GM19468 (cell line): Measurements from ENCODE around the gene LRRC25.
"Not testable (repeated sequence)": the region's sequence is repeated elsewhere in the genome, so short reads cannot be mapped to it uniquely, and the experiment has no call there.

Experiments
- ATAC-seq: cut with Tn5 transposase; IDR thresholded peaks from one replicate; pipeline ENCODE4 v1.9.1; 2021; ENCODE audit warnings: mild to moderate bottlenecking, moderate library complexity, moderate number of reproducible peaks; ENCODE audit not compliant: unreplicated experiment; ENCODE audit errors: extremely low read depth

The LRRC25 gene

DNA sequence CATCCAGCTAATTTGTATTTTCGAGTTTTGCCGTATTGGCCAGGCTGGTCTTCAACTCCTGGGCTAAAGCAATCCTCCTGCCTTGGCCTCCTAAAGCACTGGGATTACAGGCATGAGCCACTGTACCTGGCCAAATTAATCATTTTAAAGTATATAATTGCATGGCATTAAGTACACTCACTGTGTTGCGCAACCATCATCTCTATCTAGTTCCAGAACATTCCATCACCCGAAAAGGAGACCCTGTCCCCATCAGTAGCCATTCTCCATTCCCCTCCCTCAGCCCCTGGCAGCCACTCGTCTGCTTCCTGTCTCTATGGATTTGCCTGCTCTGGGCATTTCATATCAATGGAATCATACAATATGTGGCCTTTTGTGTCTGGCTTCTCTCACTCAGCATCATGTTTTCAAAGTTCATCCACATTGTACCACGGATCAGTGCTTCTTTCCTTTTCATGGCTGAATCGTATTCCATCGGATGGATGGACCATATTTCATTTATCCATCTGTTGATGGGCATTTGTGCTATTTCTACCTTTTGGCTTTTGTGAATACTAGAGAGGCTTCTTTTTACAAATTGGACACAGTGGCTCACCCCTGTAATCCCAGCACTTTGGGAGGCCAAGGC lies 43.9 kb downstream of the LRRC25 start:
- ATAC-seq = no peak

DNA sequence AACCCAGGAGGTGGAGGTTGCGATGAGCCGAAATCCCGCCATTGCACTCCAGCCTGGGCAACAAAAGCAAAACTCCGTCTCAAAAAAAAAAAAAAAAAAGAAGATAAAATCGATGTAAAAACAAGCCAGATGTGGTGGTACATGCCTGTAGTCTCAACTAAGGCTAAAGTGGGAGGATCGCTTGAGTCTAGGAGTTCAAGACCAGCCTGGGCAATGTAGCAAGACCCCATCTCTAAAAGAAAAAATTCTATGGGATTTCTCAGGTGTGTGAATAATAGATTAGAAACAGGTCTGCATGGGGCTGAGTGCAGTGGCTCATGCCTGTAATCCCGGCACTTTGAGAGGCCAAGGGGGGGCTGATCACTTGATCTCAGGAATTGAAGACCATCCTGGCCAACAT lies 45.9 kb downstream of the LRRC25 start:
- no peak for ATAC-seq

DNA sequence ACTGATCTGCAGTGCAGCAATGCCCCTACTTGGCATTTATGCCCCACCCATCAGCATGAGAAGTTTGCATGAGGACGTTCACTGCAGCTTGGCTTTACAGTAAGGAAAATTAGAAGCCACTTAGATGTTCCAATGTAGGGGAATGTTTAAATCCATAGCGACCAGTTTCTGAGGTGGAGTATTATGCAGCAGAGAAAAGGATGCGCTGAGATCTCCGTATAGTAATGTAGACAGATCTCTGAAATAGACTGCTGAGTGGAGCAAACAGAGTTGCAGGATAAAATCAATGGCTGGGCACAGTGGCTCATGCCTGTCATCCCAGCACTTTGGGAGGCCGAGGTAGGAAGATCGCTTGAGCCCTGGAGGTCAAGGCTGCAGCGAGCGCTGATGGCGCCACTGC lies 46.9 kb downstream of the LRRC25 start:
- ATAC-seq = no peak

DNA sequence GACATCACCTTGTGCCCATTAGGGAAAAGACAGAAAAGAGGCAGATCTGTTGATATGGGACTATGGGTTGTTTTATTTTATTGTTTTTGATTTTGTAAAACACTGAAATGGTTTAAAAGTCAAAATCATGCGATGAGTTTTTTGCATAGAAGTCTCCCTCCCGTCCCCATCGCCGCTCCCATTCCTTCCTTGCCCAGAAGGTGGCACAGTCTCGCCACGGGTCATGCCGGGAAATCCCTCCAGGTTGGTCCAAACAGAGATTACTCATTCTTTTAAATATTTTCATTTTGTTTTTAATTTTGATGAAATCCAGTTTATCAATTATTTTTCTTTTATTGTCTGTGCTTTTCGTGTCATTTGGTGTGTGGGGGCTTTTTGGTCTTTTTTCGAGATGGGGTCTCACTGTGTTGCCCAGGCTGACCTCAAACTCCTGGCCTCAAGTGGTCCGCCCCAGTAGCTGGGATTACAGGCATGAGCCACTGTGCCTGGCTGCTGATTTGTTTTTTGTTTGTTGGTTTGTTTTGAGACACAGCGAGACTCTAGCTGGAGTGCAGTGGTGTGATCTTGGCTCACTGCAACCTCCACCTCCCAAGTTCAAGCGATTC lies 47.8 kb downstream of the LRRC25 start:
- ATAC-seq = no peak

DNA sequence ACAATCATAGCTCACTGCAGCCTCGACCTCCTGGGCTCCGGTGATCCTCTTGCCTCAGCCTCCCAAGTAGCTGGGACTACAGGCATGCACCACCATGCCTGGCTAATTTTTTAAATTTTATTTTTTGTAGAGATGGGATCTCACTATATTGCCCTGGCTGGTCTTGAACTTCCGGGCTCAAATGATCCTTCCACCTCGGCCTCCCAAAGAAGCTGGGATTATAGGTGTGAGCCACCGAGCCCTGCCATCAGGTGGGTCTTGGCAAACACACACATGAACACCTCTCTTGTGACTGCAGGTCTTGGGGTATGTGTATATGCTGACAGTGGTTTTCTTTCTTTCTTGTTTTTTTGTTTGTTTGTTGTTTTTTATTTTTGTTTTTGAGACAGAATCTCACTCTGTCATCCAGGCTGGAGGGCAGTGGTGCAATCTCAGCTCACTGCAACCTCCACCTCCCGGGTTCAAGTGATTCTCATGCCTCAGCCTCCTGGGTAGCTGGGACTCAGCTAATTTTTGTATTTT lies 48.5 kb downstream of the LRRC25 start:
- ATAC-seq = not testable (repeated sequence)

DNA sequence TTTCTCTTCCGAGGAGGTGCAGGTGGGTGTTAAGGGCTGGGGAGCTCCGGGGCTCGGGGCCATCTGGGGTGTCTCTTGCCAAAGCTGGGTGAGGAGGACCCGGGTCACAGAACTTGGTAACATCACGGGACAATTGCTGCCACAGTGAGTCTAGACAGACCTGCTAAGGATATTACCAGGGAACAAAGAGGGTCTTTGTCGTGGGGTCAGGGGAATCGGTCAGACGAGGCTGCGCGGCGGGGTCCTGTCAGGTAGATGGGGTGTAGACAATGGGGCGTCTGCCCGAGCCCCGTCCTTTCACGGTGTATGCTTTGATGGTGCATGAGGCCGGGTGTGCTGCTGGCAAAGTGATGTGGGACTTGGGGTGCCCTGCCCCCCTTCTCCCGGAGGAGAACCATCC lies 49.3 kb downstream of the LRRC25 start:
- ATAC-seq = no peak

DNA sequence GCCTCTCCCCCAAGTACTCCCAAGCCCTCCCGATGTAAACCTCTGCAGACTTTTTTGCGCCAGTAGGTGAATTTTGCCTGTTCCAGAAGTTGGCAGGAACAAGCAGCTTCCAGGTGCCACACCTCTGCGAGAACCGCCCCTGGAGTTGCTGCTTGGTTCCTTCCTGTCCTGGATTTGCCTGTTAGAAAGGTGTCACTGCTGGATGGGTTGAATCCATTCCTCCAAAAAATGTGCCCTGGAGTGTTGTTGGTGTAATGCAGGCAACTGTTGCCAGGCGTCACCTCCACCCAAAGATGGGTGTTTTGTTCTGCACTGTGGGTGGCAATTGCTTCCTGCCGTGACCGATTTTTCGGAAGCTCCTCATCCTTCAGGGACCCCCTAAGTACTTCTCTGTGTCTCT lies 51.3 kb downstream of the LRRC25 start:
- ATAC-seq = no peak

DNA sequence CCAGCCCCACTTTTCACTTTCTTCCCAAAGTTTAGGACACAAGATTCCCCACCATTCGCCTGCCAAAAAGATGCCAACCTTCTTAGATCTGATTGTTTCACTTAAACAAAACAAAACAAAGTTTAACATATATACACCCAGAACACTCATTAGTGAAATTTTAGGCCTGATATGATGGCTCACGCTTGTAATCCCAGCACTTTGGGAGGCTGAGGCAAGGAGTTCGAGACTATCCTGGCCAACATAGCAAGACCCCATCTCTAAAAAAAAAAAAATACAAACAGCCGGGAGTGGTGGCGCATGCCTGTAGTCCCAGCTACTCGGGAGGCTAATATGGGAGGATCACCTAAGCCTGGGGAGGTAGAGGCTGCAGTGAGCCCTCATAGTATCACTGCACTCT lies 52.1 kb downstream of the LRRC25 start:
- no peak for ATAC-seq

DNA sequence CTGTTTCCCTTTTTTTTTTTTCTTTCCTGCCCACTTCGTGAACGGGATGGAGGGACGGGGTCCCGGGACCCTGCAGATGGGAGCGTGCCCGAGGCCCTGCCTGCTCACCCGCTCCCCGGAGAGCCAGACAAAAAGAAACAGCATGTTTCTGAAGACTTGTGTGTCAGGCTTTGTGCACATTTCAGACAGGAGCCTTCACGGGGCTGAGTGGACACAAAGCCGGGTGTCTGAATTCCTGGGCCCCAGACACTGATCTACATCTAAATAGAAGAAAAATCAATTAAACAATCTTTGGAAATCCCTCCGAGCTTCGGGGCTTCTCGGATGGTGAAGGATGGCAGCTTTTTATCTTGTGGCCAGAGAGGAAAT lies 52.9 kb downstream of the LRRC25 start:
- no peak for ATAC-seq

DNA sequence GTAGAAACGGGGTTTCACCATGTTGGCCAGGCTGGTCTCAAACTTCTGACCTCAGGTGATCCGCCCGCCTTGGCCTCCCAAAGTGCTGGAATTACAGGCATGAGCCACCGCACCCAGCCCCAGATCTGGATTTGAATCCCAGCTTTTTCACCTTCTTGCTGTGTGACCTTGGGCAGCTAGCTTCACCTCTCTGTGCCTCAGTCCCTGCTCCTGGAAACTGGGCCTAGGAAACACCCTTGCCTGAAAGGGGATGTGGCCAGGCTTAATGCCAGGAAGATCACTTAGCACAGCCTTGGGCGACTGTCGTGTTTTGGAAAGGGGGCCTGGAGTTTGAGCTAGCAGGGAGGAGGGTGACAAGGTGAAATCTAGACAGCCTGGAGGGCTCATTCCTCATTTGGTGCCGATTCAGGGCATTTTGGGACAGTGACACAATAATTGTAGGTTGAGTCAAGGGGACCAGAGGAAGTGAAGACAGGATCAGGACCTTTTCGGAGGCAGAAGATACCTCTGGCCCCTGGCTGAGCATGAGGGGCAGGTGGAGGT lies 55.3 kb downstream of the LRRC25 start:
- no peak for ATAC-seq
